PFSK-1 (cell line): ENCODE results near the gene SLC24A3.

Experiments
- POLR2AphosphoS5 ChIP-seq: IDR thresholded peaks from 2 replicates; pipeline ENCODE4 v1.6.1; 2012; ENCODE audit warnings: low read depth, mild to moderate bottlenecking, control low read depth, low read length, moderate library complexity
- SIN3A ChIP-seq: IDR thresholded peaks from 2 replicates; pipeline ENCODE4 v1.6.1; 2012; ENCODE audit warnings: mild to moderate bottlenecking, low read length, moderate library complexity, borderline replicate concordance; ENCODE audit not compliant: insufficient read depth

DNA sequence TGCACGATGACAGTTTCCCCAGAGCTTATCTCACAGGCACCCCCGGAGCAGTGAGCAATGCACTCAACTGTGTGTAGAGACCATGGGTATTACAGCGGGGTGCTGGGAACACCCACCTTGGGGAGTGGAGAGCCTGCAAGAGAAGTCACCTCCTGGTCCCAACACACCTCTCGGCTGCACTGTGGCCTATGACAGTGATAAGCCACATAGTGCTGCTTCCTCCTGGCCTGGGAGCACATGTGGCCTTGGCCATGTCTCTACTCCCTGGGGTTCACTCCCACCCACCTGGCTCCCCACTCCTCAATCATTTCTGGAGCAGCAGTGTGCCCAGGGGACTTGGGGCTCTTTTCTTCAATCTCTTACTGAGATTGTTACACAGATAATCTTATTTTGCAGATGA lies 77.0 kb downstream of the SLC24A3 start:
- TF ChIP-seq POLR2AphosphoS5 (no peak), SIN3A (no peak)
